SU-DHL-6 (cell line): ENCODE measurements around the gene AXIN1.

Source experiments
- H2AFZ ChIP-seq: fragments of 200-600 bp; sonication (generic); 2 replicates; pipeline ENCODE4 v1.6.1; 2014; ENCODE audit warnings: low read depth, mild to moderate bottlenecking, moderate library complexity, mixed read lengths, antibody characterized with exemption, low read length; ENCODE audit not compliant: severe bottlenecking
- H3F3A ChIP-seq: fragments of 200-600 bp; shearing (Covaris generic); 2 replicates; pipeline ENCODE4 v1.6.0; 2016; ENCODE audit warnings: antibody characterized with exemption, mild to moderate bottlenecking; ENCODE audit not compliant: insufficient read depth
- H3K27ac ChIP-seq: fragments of 200-600 bp; sonication (generic); 2 replicates; pipeline ENCODE4 v1.5.1; 2016; ENCODE audit warnings: low read depth, mild to moderate bottlenecking, low read length, moderate library complexity, mixed read lengths
- H3K27me3 ChIP-seq: fragments of 200-600 bp; sonication (generic), shearing (Covaris generic); 2 replicates; pipeline ENCODE4 v1.6.0; 2014; ENCODE audit warnings: mild to moderate bottlenecking, low read length
- H3K36me3 ChIP-seq: fragments of 200-600 bp; sonication (generic); 2 replicates; pipeline ENCODE4 v1.6.1; 2014; ENCODE audit warnings: mild to moderate bottlenecking, low read length, mixed read lengths
- H3K4me2 ChIP-seq: fragments of 300-600, 200-600 bp; shearing (Covaris generic), sonication (generic); 2 replicates; pipeline ENCODE4 v1.6.0; 2014; ENCODE audit warnings: low read length, low read depth, mild to moderate bottlenecking; ENCODE audit not compliant: poor library complexity, severe bottlenecking
- H3K4me3 ChIP-seq: fragments of 200-600 bp; sonication (generic); 2 replicates; pipeline ENCODE4 v1.5.1; 2014; ENCODE audit warnings: antibody characterized with exemption, low read length, mild to moderate bottlenecking, mixed read lengths; ENCODE audit not compliant: insufficient read depth, poor library complexity, severe bottlenecking
- H3K79me2 ChIP-seq: fragments of 200-600 bp; sonication (generic); 2 replicates; pipeline ENCODE4 v1.6.1; 2014; ENCODE audit warnings: mild to moderate bottlenecking, low read length, moderate library complexity; ENCODE audit not compliant: insufficient read depth
- H3K9ac ChIP-seq: fragments of 200-600 bp; sonication (generic); 2 replicates; pipeline ENCODE4 v1.7.0; 2014; ENCODE audit warnings: mild to moderate bottlenecking, low read length
- H3K9me2 ChIP-seq: fragments of 200-600 bp; sonication (generic); replicated peaks from 2 replicates; pipeline ENCODE4 v1.6.1; 2014; ENCODE audit warnings: low read length; ENCODE audit not compliant: insufficient read depth
- H3K9me3 ChIP-seq: fragments of 200-600 bp; sonication (generic); 2 replicates; pipeline ENCODE4 v1.6.1; 2014; ENCODE audit warnings: low read length, mixed read lengths; ENCODE audit not compliant: insufficient read depth
- H4K20me1 ChIP-seq: fragments of 200-600 bp; sonication (generic); 2 replicates; pipeline ENCODE4 v1.6.1; 2014; ENCODE audit warnings: low read depth, mild to moderate bottlenecking, antibody characterized with exemption, low read length, moderate library complexity, mixed read lengths
- EZH2phosphoT487 ChIP-seq: fragments of 200-600 bp; sonication (generic), shearing (Covaris generic); conservative IDR thresholded peaks from 2 replicates; pipeline ENCODE4 v1.6.1; 2018; ENCODE audit warnings: mild to moderate bottlenecking, antibody characterized with exemption, low read length, moderate library complexity, mixed read lengths
- TF ChIP-seq, protein P1 (sequence below): fragments of 200-600 bp; sonication (generic); IDR thresholded peaks from one replicate; pipeline ENCODE4 v1.5.1; 2017; ENCODE audit warnings: antibody characterized with exemption, mild to moderate bottlenecking, low read length, moderate library complexity; ENCODE audit not compliant: insufficient read depth, poor library complexity, severe bottlenecking

Gene AXIN1

DNA sequence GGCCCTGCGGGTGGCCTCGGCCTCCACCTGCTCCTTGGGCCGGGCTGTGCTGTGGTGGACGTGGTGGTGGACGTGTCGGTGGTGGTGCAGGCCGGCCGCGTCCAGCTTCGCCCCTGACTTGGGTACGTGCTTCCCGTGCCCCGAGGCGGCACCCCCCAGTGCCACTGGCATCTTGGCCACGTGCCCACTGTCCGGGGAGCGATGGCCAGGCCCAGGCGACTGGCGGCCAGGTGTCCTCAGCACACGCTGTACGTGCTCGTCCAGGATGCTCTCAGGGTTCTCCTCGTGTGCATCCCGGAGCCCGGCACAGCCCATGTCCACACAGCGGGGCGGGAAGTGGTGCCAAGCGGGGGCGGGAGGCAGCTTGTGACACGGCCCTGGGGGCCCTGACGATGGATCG is 54.7 kb downstream of the AXIN1 start:
- Histone ChIP-seq H3K79me2 (no peaks in the 10 kb centered on the region), H3K9ac (no peak overlapping the region), H3K27me3 (no peaks in the 10 kb centered on the region), H3K9me3 (no peaks in the 10 kb centered on the region), H3F3A (no peaks in the 10 kb centered on the region), H3K9me2 (no peaks in the 10 kb centered on the region), H4K20me1 (no peaks in the 10 kb centered on the region), H3K27ac (no peak overlapping the region), H2AFZ (no peak overlapping the region), H3K36me3 (no peaks in the 10 kb centered on the region), H3K4me3 (no peak overlapping the region), H3K4me2 (no peak overlapping the region)
- TF ChIP-seq EZH2phosphoT487: no peak
- TF ChIP-seq, protein P1, sequence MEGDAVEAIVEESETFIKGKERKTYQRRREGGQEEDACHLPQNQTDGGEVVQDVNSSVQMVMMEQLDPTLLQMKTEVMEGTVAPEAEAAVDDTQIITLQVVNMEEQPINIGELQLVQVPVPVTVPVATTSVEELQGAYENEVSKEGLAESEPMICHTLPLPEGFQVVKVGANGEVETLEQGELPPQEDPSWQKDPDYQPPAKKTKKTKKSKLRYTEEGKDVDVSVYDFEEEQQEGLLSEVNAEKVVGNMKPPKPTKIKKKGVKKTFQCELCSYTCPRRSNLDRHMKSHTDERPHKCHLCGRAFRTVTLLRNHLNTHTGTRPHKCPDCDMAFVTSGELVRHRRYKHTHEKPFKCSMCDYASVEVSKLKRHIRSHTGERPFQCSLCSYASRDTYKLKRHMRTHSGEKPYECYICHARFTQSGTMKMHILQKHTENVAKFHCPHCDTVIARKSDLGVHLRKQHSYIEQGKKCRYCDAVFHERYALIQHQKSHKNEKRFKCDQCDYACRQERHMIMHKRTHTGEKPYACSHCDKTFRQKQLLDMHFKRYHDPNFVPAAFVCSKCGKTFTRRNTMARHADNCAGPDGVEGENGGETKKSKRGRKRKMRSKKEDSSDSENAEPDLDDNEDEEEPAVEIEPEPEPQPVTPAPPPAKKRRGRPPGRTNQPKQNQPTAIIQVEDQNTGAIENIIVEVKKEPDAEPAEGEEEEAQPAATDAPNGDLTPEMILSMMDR: no peak

DNA sequence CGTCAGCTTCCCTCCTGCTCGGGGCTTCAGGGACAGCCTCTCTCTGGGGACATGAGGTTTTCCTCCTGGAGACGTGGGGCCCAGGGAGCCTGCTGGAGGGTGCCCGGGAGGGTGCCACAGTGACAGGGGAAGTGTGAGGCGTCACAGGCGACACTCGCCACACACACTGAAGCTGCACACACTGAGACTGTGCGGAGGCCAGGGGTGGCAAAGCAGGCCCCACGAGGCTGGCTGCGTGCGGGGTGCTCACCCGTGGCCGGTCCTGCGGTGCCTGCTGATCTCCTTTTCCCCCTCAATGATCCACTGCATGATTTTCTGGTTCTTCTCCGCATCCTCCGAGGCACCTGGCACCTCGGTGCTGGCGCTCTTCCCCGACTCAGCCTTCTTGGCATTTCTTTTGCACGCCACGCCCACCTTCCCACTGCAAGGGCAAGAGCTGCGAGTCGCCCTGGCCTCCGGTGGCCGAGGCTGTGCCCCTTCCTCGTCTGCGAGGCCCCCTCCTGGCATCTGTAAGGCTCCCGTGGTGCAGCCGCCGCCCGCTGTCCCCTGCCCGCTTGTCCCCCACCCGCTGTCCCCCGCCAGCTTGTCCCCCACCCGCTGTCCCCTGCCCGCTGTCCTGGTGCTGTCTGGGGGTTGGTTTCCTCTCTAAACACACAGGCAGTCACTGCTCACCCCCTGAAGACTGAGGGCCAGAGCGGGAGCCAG is 55.6 kb downstream of the AXIN1 start:
- Histone ChIP-seq H3K79me2 (no peaks in the 10 kb centered on the region), H3K9me2 (no peaks in the 10 kb centered on the region), H3K36me3 (no peaks in the 10 kb centered on the region), H4K20me1 (no peaks in the 10 kb centered on the region), H3F3A (no peaks in the 10 kb centered on the region), H2AFZ (no peak overlapping the region), H3K4me3 (no peak overlapping the region), H3K4me2 (no peak overlapping the region), H3K9ac (no peak overlapping the region), H3K27me3 (no peaks in the 10 kb centered on the region), H3K27ac (no peak overlapping the region), H3K9me3 (no peaks in the 10 kb centered on the region)
- TF ChIP-seq, protein P1: no peak
- no peak for TF ChIP-seq EZH2phosphoT487

DNA sequence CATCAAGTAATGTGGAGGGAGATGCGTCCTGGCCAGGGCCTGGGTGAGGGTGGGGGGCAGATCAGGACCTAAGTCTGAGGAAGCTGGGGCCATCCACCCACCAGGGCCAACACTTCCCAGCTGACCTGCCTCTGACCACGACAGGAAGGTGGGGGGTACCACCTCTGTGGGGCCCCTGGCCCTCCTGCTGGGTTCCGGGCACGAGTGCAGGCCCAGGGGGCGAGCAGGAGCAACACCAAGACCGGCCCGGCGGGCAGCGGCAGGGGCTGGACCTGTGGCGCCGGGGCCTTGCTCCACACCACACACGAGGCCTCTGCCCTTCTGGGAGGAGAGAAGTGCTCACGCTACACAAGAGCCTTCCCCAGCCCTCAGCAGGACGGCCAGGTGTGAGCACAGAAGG is 56.2 kb downstream of the AXIN1 start:
- no peaks in the 10 kb centered on the region for H3K9me2 ChIP-seq
- TF ChIP-seq EZH2phosphoT487: no peak
- no peak overlapping the region for H3K9ac ChIP-seq
- H3K27ac ChIP-seq: no peak overlapping the region
- H2AFZ ChIP-seq: no peak overlapping the region
- H3K4me3 ChIP-seq: no peak overlapping the region
- H3K27me3 ChIP-seq: no peaks in the 10 kb centered on the region
- H4K20me1 ChIP-seq: no peaks in the 10 kb centered on the region
- H3F3A ChIP-seq: no peaks in the 10 kb centered on the region
- H3K4me2 ChIP-seq: no peak overlapping the region
- H3K9me3 ChIP-seq: no peaks in the 10 kb centered on the region
- H3K36me3 ChIP-seq: no peaks in the 10 kb centered on the region
- H3K79me2 ChIP-seq: no peaks in the 10 kb centered on the region

DNA sequence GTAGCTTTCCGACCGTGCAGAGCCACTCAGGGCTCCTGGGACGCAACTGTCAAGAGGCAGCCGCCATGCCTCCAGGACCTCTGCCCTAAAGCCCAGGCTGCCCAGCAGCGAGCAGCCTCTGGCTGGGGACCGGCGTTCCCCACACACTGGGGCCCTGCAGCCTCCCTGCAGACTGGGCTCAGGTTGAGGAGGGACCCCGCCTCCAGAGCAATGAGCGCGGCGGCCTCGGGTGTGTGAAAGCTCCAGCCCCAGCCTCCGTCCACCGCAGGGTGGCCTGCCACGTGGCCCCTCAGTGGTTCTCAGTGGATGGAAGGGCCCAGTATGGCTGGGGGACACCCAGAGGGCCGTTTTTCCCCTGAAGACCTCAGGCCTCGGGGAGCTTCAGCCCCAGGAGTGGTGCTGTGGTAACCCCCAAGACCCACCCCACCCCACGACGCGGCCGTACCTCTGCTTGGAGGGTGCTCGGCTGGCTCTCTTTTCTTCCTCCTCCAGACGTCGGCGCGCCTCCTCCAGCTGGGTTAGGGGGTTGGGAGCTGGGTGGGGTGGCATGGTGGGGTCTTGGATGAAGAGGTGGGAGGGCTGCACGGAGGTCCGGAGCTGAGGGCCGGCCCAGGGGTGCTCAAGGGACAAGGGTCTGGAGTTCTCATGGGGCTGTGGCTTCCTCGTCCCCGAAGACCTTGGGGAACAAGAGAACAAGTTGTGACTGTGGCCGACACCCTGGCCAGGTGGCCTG is 59.3 kb downstream of the AXIN1 start:
- no peaks in the 10 kb centered on the region for H3K9me2 ChIP-seq
- no peaks in the 10 kb centered on the region for H3K27me3 ChIP-seq
- H3F3A ChIP-seq: no peaks in the 10 kb centered on the region
- H3K27ac ChIP-seq: no peak overlapping the region
- no peak overlapping the region for H3K9ac ChIP-seq
- H3K4me2 ChIP-seq: no peak overlapping the region
- H2AFZ ChIP-seq: no peak overlapping the region
- no peak for TF ChIP-seq EZH2phosphoT487
- TF ChIP-seq, protein P1: no peak
- no peaks in the 10 kb centered on the region for H3K36me3 ChIP-seq
- no peak overlapping the region for H3K4me3 ChIP-seq
- H4K20me1 ChIP-seq: no peaks in the 10 kb centered on the region
- no peaks in the 10 kb centered on the region for H3K9me3 ChIP-seq
- no peaks in the 10 kb centered on the region for H3K79me2 ChIP-seq
